ENCODE measurements around the gene CAMTA1.
"Not testable (repeated sequence)": the region's sequence is repeated elsewhere in the genome, so short reads cannot be mapped to it uniquely, and the experiment has no call there.

CAMTA1 gene

GRCh38 chr1:6810146-6810734 lies 25.0 kb downstream of the CAMTA1 start:
- not testable (repeated sequence) for DNase-seq

DNA sequence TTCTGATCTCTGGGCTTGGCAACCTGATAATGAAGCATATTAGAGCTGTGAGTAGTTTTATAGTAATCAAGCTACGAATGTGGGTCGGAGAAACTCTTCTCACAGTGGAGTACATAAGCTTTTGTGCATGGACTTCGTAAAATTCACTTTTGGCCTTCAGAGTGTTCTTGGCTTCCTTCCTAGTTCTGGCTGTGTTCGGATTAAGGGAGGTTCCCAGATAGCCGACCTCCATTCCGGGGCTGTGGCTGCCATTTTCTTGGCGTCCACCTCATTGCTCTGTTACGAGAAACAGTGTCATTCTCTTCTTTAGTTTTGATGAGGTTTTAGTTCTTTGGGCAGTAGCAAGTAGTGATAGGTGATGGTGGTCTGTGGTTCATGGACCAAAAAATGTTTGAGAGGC lies 26.3 kb downstream of the CAMTA1 start:
- no peak for DNase-seq

DNA sequence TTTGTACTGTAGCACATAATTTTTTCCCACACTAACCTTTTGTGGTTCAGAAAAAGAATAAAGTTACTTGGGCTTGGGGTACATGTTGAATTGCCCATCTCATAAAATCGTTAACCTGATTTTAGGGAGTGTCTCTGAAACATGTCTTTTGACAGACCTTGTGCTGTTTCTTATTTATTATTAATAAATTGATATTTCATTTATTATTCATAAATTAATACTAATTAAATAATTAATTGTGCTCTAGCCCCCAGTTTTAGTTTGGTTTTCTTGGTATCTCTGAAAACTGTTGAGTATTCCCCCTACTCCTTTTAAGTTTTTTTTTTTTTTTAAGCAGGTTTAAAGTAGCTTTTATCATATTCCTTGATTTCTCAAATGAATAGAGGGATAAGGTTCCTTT lies 27.9 kb downstream of the CAMTA1 start:
- no peak for DNase-seq

GRCh38 chr1:6815726-6816125 lies 30.5 kb downstream of the CAMTA1 start:
- DNase-seq = no peak

- no peak for DNase-seq
Observed at GRCh38 chr1:6819246-6820040, 34.2 kb downstream of the CAMTA1 start.

DNA sequence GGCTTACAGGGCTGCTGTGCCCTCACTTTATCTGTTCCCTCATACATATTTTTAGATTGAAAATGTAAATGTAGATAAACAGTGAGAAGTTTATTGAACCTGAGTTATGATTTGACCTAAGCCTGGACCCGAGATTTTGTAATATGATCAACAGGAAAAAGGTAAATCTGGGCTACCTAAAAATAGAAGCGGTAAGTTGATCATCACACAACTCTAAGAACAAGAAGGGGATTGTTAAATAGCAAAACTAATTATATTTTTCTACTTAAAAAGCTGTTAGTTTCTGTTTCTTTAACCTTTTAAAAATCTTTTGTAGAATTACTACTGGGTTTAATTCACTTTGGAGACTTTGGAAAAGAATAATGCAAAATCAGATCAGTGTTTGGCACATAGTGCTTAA lies 35.6 kb downstream of the CAMTA1 start:
- DNase-seq = no peak

DNA sequence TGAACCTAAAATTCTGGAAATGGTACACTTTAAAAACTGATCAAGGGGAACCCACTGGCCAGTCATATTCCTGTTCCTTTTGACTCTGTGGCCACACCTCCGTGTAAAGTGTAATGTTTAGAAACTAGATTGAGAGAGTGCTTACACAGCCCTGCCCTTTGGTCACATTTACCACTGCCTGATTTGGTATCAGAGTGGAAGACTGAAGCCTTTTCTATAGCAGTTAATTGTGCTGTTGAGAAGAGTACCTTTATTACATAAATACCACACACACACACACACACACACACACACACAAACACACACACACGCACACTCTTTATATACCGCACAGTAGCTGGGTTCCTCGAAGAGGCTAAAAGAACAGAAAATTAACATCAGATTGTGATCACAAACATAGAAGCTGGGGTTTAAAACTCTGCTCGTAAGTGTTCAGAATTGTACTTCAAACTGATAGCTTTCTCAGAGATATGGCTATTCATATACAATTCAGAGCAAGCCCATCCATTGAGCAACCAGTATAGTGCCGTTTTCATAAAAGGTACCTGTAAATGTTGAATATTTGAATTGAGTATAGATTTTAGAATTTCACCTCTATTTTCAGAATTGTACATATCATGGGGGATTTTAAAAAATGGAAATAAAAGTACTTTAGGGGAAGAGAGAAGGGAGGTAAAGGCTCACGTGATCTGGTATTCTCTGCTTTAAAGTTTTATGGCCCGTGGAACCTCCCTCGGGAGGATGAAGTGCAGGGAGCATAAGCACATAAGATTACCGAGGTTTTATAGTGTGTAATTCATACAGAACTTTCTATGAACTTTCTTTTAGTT lies 37.5 kb downstream of the CAMTA1 start:
- no peak for DNase-seq

GRCh38 chr1:6823793-6824192 lies 38.5 kb downstream of the CAMTA1 start:
- no peak for DNase-seq

DNA sequence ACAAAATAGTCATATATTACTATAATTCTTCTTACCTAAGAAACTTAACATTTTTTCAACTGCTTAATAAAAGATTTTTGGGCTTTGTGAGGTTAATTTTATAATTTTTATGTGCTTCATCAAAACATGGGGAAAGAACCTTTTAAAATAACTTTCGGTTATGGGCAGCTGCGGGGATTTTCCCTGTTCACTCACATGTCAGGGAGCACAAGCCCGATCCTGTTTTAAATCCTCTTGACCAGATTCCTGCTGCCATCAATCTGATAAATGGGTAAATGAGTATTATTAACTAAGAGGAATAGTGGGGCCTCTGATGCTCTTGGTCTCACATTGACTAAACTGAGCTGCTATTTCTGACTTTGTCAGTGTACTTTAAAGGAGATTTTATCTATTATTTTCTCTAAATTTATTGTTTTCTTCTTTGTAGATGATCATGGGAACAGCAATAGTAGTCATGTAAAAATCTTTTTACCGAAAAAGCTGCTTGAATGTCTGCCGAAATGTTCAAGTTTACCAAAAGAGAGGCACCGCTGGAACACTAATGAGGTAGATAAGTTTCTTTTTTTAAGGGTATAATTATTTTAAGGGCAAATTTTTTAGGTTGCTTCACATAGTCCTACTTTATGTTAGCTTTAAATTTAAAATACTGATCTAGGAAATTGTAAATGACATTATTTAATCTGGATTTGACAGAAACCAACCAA lies 39.6 kb downstream of the CAMTA1 start:
- no peak for DNase-seq

DNA sequence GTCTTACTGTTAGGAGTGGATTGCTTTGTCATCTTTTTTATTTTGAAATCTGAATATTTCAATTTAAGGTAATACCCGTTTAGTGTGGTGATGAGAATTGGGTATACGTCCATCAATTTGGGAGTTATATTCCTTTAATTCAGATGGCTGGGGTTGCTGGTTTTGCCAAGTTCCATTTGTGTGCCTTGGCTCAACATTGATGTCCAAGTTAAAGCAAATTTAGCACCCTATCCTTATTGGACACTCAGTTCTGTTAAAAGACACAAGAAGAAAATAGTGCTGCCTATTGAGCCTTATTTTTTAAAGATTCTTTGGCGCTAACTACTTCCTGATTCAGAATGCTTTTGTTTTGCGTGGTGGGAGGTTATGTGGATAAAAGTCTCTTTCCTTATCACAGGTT lies 40.6 kb downstream of the CAMTA1 start:
- DNase-seq = no peak

DNA sequence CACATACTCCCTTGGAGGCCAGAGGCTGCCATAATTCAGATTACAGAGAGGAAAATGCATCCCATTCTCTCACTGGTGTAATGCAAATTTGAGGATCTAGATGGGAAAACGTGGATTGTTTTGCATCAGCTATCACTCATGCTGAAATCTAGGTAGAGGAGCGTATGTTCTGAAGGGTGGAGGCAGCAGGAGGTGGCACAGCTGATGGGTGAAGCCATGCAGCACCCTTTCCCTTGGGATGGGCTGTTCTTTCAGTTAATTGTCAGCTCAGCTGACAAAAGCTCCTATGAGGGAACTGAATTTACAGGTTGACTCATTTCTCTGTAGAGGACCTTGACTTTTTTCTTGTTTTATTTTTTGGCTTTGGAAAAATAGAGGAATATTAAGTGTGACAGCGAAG lies 41.8 kb downstream of the CAMTA1 start:
- DNase-seq = no peak

DNA sequence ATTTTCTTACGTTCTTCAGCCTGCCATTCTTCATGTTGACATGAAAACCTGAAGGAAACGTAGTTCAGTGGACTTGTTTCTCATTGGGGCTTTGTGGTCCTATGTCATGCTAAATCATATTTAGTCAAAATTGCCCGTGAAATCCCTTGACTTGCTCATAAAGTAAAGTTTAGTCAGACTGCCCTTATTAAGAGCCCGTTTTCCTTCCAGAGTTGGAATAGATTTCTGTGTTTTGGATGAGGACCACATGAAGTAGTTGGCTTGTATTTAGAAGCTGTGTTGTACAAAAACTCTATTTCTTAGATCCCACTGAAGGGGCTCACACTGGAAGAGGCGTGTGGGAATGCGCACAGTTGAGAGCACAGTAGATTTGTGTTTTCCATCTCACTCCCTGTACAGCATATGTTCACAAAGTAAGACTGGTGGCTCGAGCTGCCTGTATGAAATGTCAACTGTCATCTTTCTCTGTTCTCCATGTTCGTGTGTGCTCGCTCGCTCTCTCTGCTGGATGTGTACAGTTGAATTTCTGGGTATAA lies 42.4 kb downstream of the CAMTA1 start:
- DNase-seq = no peak

DNA sequence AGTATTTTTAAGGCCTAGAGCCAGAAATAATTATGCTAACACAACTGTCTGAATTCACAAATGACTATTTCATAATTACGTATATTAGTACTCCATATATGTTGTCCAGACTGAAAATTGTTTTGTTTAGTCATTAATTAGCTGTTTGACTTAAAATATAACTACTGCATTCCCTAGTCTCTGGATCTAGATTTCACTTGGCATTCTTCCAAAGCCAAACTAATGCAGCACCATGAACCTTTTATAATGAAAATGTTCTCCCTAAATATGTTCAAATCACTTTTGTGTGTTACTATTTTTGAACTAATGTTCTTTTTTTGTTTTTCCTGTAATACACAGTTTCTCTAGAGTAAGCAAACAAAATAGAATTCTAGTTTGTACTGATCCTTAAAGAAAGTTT lies 46.1 kb downstream of the CAMTA1 start:
- no peak for DNase-seq

GRCh38 chr1:6832006-6832405 lies 46.8 kb downstream of the CAMTA1 start:
- DNase-seq = not testable (repeated sequence)

GRCh38 chr1:6832531-6833188 lies 47.4 kb downstream of the CAMTA1 start:
- no peak for DNase-seq

DNA sequence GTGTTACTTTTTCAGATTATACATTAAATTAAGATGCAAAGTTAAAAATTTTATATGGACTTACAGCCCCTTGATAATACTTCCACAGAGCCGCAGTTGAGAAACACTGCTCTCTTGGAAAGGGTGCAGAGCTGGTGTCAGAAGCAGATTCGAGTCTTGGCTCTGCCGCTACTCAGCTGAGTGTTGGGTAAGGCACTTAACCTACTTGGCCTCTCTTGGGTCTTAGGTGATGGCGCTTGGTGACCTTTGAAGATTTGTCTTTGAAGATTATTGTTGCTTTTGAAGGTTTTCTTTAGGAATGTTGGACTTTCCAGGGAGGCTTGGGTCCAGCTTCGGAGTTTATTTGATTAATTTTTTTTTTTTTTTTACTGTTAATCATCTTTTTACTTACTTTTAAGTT lies 48.5 kb downstream of the CAMTA1 start:
- DNase-seq = no peak

DNA sequence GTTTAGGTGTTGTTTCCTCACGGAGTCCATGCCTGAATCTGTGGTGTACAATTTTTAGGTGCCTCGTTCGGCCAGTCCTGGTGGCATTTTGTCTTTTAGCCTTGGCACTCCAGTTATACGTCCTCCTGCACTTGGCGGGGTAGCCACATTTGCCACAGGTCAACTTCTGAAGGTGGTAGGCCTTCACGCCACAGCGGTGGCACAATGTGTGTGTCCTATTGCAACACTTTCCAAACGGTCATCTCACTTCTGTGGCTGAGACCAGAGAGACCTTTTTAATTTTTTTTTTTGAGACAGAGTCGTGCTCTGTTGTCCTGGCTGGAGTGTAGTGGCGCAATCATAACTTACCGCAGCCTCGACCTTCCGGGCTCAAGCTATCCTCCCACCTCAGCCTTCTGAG lies 49.1 kb downstream of the CAMTA1 start:
- DNase-seq = no peak

GRCh38 chr1:6835139-6835538 lies 49.9 kb downstream of the CAMTA1 start:
- no peak for DNase-seq

GRCh38 chr1:6842301-6842700 lies 57.0 kb downstream of the CAMTA1 start:
- no peak for DNase-seq

DNA sequence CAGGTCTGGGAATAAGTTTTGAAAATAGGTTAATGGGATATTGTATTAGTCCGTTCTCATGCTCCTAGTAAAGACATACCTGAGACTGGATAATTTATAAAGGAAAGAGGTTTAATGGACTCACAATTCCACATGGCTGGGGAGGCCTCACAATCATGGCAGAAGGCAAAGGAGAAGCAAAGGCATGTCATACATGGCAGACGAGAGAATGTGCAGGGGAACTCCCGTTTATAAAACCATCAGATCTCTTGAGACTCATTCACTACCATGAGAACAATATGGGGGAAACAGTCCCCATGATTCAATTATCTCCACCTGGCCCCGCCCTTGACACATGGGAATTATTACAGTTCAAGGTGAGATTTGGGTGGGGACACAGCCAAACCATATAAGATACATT lies 60.5 kb downstream of the CAMTA1 start:
- not testable (repeated sequence) for DNase-seq

DNA sequence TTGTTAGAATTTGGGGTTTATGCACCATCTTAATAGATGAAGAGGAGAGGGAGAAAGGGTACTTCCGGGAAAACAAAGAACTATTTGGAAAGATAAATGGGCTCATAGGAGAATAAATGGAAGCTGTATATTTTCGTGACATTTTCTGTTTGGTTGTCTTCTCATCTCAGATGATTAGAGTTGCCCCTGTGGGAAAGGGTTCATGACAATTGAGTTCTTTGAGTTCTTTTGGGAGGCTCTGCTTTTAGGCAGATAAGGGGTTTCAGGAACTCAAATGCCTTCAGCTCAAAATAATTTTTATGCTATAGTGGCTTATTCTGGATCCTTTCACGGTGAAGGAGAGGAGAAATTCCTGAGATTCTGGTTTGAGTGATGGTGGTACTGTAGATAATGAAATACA lies 63.6 kb downstream of the CAMTA1 start:
- no peak for DNase-seq

DNA sequence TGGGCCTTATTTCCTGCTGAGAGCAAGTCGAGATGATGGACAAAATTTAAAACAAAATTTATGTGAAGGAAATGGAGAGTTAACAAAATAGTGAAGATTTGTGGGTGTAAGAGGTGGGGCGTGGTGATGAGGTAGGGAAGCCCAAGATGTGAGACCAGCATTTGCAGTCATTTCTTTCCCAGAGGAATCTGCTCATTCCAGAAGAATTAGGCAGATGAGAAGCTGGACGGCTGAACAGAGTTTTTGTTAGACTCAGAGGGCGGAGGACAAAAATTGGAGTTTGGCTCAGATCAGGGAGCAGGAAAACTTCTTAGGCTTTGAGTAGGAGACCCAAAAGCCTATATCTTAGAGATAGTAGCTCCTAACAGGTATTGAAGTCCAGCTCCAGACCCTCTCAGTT lies 65.3 kb downstream of the CAMTA1 start:
- no peak for DNase-seq
